ENCODE results near the gene JAZF1. TPM values are rescaled to one million over a fixed set of nuclear protein-coding genes. Genes with fewer than 3 reads are reported as not detected.

The JAZF1 gene
- total RNA-seq, 2 donors from 2014 or later: 9.3 to 37.4 TPM

DNA sequence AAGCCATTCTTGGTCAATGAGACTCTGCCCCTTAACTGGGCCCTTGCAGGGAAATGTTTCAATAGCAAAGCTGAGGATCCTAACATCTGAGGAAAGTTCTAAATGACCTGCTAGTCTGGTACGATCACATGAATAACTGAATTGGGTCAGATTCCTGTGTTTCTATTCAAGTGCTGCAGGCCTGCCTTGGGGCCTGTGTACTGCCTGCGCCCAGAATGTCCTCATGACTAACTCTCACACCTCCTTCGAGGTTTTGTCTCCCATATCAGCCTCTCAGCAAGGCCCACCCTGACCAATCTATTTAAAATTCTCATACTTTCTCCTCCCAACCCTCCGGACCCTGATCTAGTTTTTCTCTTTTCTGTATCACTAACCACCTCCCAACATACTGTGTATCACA is 4.4 kb downstream of the JAZF1 start:
- 68% methylated on average over 4 of the region's 4 CpGs for WGBS
- no peak overlapping the region for H3K27ac ChIP-seq
- TF ChIP-seq, protein P1, sequence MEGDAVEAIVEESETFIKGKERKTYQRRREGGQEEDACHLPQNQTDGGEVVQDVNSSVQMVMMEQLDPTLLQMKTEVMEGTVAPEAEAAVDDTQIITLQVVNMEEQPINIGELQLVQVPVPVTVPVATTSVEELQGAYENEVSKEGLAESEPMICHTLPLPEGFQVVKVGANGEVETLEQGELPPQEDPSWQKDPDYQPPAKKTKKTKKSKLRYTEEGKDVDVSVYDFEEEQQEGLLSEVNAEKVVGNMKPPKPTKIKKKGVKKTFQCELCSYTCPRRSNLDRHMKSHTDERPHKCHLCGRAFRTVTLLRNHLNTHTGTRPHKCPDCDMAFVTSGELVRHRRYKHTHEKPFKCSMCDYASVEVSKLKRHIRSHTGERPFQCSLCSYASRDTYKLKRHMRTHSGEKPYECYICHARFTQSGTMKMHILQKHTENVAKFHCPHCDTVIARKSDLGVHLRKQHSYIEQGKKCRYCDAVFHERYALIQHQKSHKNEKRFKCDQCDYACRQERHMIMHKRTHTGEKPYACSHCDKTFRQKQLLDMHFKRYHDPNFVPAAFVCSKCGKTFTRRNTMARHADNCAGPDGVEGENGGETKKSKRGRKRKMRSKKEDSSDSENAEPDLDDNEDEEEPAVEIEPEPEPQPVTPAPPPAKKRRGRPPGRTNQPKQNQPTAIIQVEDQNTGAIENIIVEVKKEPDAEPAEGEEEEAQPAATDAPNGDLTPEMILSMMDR (IDR thresholded peaks at IDR 0.05): no peak
- TF ChIP-seq POLR2A (IDR thresholded peaks at IDR 0.05): no peak
- intact Hi-C loops (cut with DNase I): loop anchor here (5.0 kb wide), 1 partner anchor 44 kb away; no protein-coding TSS in a partner anchor
- no peaks in the 10 kb centered on the region for H3K36me3 ChIP-seq
- H3K4me3 ChIP-seq: no peak overlapping the region
- no peak for DNase-seq (ENCODE audit: low spot score)
- H3K4me1 ChIP-seq (replicated peaks): no peaks in the 10 kb centered on the region
- H3K9me3 ChIP-seq: no peaks in the 10 kb centered on the region
- H3K27me3 ChIP-seq (replicated peaks; ENCODE audit: insufficient read depth): no peaks in the 10 kb centered on the region

DNA sequence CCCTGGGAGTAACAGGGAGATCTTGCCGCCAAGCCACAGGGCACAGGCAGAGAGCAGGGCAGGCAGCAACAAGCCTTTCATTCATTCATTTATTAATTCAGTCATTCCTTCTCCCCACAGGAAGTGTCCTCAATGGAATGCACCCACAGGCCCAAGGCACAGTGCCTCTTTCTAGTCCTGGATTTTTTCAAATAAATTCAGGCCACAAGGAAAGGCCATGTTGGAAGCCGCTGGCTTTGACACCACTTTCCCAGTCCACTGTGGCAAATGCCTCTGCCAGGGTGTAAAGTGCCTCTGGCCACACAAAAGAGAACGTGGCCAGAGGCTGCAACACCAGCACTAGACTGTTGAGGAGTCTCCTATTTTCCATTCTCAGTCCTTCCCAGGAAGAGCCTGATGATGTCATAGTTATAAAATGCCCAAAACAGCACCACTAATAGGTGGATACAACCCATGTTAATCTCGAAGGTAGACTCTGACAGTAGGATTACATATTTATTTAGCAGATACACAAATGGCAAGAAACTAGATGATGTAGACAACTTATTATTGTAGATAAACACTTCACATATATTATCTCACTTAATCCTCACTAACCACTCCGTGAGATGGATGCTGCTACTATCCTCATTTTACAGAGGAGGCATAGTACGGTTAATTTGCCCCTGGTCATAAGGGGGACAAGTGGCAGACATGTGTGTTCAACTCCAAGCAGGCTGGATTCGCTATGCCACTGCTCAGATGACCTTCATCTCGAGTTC is 5.5 kb downstream of the JAZF1 start:
- Histone ChIP-seq H3K4me1 (replicated peaks) (no peaks in the 10 kb centered on the region), H3K9me3 (no peaks in the 10 kb centered on the region), H3K4me3 (no peak overlapping the region), H3K27me3 (replicated peaks; ENCODE audit: insufficient read depth) (no peaks in the 10 kb centered on the region), H3K27ac (no peak overlapping the region), H3K36me3 (no peaks in the 10 kb centered on the region)
- TF ChIP-seq POLR2A (IDR thresholded peaks at IDR 0.05): no peak
- TF ChIP-seq, protein P1 (IDR thresholded peaks at IDR 0.05): no peak
- TF ChIP-seq POLR2AphosphoS5 (IDR thresholded peaks at IDR 0.05): no peak
- intact Hi-C loops (cut with DNase I): loop anchor here (5.0 kb wide), 1 partner anchor 43 kb away; no protein-coding TSS in a partner anchor
- DNase-seq (ENCODE audit: low spot score): no peak
- 84% methylated on average over 7 of the region's 8 CpGs for WGBS

DNA sequence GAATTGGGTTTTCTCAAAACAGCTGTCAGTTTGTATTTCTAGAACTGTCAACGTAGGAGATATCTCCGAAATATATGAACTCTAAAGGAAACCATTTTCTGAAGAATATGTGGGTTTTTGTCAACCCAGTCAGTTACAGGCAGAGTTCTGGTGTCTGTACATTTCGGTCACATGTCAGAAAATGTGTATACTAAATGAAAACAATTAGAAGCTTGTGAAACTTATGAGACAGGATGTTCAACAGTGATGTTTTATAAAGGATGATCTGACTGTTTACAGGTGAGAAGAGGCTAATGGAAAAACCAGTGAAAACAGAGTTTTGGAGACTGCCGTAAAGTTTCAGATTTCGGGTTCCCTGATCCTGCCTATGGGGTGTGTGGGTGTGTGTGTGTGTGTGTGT is 6.2 kb downstream of the JAZF1 start:
- no peaks in the 10 kb centered on the region for H3K9me3 ChIP-seq
- no peak for TF ChIP-seq POLR2AphosphoS5 (IDR thresholded peaks at IDR 0.05)
- no peak for TF ChIP-seq POLR2A (IDR thresholded peaks at IDR 0.05)
- TF ChIP-seq, protein P1 (IDR thresholded peaks at IDR 0.05): no peak
- H3K27ac ChIP-seq: no peak overlapping the region
- no peak for DNase-seq (ENCODE audit: low spot score)
- no peaks in the 10 kb centered on the region for H3K27me3 ChIP-seq (replicated peaks; ENCODE audit: insufficient read depth)
- WGBS: 93% methylated on average over 3 of the region's 5 CpGs
- no peaks in the 10 kb centered on the region for H3K36me3 ChIP-seq
- no peaks in the 10 kb centered on the region for H3K4me1 ChIP-seq (replicated peaks)
- intact Hi-C loops (cut with DNase I): no loop called here
- H3K4me3 ChIP-seq: no peak overlapping the region

DNA sequence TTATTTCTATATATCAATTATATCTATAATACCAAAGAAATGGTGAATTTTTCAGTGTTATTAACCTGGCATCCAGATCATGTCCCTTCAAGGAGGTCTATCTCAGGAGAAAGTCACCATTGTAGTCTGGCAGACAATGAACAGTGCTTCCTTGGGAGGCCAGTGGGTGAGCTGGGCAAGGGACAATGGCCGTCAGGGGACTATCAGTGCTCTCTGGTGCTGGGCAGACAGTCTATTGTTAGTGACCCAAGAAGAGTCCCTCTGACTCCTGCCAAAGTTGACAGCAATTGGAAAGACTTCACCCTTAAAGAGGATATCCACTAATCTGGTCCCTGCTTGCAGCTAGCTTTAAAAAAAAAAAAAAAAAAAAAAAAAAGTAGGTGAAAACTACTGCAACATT is 7.1 kb downstream of the JAZF1 start:
- no peaks in the 10 kb centered on the region for H3K4me1 ChIP-seq (replicated peaks)
- H3K36me3 ChIP-seq: no peaks in the 10 kb centered on the region
- intact Hi-C loops (cut with DNase I): no loop called here
- no peak overlapping the region for H3K4me3 ChIP-seq
- TF ChIP-seq, protein P1 (IDR thresholded peaks at IDR 0.05): no peak
- TF ChIP-seq POLR2AphosphoS5 (IDR thresholded peaks at IDR 0.05) (no peak), POLR2A (IDR thresholded peaks at IDR 0.05) (no peak)
- WGBS: 100% methylated on average over 1 of the region's 1 CpG
- no peaks in the 10 kb centered on the region for H3K27me3 ChIP-seq (replicated peaks; ENCODE audit: insufficient read depth)
- H3K27ac ChIP-seq: no peak overlapping the region
- no peaks in the 10 kb centered on the region for H3K9me3 ChIP-seq
- DNase-seq (ENCODE audit: low spot score): no peak

DNA sequence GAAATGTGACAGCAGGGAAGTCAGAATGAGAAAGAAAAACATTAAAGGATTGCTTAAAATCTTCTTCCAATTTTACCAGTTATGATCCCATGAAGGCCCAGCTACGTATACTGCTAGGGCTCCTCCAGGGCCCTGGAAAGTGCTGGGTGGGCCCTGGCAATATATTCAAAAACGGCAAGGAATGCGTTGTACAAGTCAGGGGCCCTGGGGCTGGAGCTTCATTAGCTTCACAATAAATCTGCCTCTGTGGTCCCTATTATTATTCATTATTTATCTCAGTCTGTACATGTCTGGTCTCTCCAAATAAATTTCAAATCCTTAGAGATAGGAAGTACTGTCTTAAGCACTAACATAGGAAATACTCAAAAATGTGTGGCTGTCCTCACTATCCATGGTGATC is 7.6 kb downstream of the JAZF1 start:
- no peaks in the 10 kb centered on the region for H3K27me3 ChIP-seq (replicated peaks; ENCODE audit: insufficient read depth)
- no peaks in the 10 kb centered on the region for H3K9me3 ChIP-seq
- intact Hi-C loops (cut with DNase I): no loop called here
- TF ChIP-seq POLR2A (IDR thresholded peaks at IDR 0.05) (no peak), POLR2AphosphoS5 (IDR thresholded peaks at IDR 0.05) (no peak)
- TF ChIP-seq, protein P1 (IDR thresholded peaks at IDR 0.05): no peak
- no peak overlapping the region for H3K4me3 ChIP-seq
- WGBS: 67% methylated on average over 3 of the region's 3 CpGs
- no peak overlapping the region for H3K27ac ChIP-seq
- DNase-seq (ENCODE audit: low spot score): no peak
- H3K4me1 ChIP-seq (replicated peaks): no peaks in the 10 kb centered on the region
- no peaks in the 10 kb centered on the region for H3K36me3 ChIP-seq

Measured in prostate gland (tissue), 2 donors.